ENCODE results near the gene CNPPD1.

DNA sequence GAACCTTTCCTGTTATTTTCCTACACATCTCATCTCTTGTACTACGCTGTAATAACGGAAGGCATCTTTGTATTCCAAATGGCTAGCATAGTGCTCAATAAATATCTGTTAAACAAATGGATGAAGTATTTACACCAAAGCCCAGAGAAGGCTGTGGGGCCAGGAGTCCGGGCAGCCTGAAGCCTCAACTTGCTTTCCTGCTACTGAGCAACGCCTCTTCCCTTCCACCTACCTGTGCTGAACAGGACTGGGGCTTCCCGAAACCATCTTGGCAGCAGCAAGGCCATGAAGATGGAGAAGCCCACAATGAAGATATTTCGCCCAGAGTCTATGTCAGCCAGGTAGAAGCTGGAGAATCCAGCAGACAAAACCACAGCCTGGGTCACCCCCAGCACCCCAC, 13.6 kb downstream of the CNPPD1 start:
- TF ChIP-seq, protein P1, sequence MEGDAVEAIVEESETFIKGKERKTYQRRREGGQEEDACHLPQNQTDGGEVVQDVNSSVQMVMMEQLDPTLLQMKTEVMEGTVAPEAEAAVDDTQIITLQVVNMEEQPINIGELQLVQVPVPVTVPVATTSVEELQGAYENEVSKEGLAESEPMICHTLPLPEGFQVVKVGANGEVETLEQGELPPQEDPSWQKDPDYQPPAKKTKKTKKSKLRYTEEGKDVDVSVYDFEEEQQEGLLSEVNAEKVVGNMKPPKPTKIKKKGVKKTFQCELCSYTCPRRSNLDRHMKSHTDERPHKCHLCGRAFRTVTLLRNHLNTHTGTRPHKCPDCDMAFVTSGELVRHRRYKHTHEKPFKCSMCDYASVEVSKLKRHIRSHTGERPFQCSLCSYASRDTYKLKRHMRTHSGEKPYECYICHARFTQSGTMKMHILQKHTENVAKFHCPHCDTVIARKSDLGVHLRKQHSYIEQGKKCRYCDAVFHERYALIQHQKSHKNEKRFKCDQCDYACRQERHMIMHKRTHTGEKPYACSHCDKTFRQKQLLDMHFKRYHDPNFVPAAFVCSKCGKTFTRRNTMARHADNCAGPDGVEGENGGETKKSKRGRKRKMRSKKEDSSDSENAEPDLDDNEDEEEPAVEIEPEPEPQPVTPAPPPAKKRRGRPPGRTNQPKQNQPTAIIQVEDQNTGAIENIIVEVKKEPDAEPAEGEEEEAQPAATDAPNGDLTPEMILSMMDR (IDR thresholded peaks at IDR 0.05), result no peak
- no peak for TF ChIP-seq POLR2AphosphoS5 (IDR thresholded peaks at IDR 0.05)
- no peak for TF ChIP-seq EP300 (IDR thresholded peaks at IDR 0.05)
- no peak for TF ChIP-seq POLR2A (IDR thresholded peaks at IDR 0.05)
